HG02588 (cell line): ENCODE results near the gene TMEM174.
"Not testable (repeated sequence)": the region's sequence is repeated elsewhere in the genome, so short reads cannot be mapped to it uniquely, and the experiment has no call there.

Source experiments
- ATAC-seq: cut with Tn5 transposase; IDR thresholded peaks from one replicate; pipeline ENCODE4 v1.9.1; 2021; ENCODE audit warnings: mild to moderate bottlenecking, moderate library complexity; ENCODE audit not compliant: unreplicated experiment

Gene TMEM174

DNA sequence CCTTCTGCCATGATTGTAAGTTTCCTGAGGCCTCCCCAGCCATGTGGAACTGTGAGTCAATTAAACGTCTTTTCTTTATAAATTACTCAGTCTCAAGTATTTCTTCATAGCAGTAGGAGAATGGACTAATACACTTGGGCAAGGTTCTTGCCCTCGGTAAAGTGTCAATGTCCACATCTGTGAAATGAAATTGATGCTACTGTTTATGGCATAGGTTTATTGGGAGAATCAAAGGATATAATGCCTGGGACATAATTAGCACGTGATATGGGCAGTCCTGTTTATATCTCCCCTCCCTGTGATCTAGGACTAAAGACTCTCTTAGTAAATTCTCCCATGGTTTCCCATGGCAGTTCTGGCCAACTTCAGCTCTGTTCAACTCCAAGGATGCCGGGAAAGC lies 19.4 kb downstream of the TMEM174 start:
- no peak for ATAC-seq

DNA sequence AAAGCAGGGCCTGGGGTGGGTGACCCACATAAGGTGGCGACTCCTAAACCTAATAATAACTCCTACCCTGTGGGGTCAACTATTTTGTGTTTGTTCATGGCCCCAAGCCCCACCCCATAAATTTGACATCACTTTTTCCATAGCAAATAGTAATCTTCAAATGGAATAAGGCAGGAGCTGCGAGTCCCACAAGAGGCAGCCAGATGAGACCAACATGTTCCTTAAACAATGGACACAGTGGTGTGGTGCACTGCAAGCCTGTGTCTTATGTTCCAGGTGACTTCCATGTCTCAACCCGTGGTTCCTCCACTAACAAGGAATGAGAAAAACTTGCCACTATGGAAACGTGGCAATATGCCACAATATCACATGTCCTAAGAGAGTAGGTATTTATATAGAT lies 20.6 kb downstream of the TMEM174 start:
- no peak for ATAC-seq

DNA sequence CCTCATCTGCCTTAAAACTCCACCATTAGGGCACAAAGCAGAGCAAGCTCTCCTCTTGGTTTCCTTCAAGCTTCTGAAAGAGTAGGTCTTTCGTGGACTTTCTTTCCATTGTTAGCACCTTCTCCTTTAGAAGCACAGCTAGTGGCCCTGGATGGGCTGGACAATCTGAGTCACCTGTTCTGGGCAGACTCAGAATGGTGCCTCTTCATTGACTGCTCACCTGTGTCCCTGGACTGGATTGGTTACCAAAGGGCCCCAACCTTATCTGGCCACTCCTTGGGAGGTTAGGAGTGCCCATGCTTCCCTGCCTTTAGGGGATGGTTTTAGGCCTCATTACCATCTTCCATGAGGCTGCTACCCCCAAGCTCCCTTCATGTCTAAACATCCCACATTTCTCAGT lies 23.2 kb downstream of the TMEM174 start:
- no peak for ATAC-seq

DNA sequence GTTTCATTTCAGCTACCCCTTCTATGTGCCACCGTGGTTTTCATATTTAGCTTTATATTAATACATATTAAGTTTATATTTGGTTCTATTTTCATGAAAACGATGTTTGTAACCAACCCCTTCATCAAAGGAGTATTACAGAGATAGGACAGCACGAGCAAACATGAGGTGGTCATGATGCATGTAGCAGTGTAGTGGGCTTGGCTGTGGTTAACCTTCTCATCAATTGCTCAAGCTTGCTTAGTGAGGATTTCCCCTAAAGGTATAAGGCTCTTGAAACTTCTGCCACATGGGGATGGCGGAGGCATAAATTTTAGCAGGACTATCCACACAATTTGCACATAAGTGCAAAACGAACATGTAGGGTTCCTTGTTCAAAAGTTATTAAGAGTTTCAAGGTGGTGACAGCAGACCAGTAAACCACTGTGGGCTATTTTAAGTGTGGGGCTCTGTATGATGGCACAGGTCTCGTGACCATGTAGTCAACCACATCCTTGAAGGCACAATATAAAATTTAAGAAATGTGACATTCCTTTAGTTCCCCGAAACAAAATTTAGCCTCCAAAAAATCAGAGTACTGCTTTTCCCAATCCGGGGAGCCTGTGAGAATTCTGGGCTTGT lies 24.8 kb downstream of the TMEM174 start:
- ATAC-seq: no peak

DNA sequence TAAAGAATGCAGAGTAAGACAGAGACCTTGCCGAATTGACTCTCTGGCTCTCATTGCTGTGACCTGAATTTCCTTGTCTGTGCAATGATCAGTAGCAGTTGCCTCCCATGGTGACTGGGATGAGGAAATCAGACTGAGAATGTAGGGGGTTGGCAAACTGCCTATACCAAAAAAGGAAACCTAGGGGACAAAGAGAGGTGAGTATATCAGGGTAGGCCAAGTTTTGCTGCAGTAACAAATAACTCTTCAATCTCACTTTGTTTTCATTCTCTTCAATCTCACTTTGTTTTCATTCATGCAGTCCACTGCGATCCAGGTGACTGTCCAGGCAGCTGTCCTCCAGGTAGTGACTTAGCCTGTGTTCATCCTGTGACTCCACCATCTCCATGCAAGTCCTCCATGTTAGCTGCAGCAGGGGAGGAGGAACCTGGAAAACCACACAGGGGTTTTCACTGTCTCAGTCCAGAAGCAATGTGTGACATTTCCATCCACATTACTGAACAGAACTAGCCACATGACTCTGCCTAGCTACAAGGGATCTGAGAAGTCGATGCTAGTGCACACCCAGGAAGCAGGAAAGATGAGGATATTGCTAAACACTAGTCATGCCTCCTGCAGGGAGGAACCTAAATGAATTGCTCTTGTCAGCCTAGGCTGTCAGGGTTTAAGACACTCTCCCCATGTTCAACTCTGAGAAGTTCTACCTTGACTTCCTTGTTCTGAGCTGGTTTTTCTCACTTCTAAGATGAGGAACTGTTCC lies 26.0 kb downstream of the TMEM174 start:
- no peak for ATAC-seq

DNA sequence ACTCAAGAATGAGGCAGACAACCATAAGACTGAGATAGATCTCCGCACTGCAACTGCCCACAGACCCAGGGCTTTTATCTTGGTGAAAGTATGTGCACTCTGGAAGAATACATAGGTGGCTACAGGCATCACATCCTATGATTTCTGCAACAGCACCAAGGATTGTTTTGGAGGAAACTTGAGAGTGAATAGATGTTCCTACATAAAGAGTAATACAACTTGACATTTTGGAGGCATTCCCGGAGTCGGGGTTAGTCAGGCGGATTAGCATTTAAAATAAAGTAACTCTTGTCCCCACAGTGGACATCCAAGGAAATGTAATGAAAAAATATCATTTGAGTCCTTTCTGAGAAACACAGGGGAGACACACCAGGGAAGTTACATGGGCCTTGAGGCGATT lies 26.7 kb downstream of the TMEM174 start:
- ATAC-seq: no peak

DNA sequence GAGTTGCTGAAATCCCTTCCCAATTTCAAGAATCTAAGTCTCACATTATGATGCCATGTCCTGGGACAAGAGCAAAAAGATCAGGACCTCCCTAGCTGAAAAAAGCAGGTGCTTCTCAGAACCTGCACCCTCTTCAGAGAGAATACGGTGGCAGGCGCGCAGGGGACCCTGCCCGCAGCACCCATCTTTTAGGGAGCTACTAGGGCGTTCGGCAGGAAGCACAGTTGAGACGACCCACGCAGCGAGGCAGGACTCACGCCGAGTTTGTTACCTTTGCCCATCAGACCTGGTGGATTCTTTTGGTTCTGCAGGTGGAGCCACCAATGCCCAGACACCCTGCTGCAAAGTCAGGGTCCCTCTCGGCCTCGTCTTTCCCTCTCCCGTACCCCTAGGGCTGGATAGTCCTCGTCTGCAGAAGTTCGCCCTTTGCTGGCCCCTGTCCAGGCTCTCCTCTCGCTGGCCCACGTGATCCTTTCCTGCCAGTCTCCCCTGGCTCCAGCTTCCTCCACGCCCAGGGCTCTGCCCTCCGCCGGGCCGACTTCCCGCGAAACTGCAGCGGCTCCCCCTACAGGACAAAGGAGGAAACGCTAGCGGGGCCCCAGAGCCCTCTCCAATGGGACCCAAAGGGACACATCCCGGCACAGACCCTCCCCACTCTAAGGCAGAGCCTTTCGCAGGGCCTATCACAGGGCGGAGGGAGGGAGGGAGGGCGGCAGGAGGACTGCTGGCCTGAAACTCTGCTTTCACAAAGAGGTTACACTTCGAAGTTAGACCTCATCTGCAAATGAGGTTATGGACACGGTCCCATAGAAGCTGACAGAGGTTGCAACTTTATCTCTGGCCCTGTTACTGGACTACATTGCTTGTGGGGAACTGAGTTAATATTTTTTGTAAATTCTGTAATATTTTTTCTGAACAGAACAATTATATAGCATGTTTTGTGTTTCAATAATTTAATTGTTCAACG lies 28.8 kb downstream of the TMEM174 start:
- peak; percentile 85 for ATAC-seq

DNA sequence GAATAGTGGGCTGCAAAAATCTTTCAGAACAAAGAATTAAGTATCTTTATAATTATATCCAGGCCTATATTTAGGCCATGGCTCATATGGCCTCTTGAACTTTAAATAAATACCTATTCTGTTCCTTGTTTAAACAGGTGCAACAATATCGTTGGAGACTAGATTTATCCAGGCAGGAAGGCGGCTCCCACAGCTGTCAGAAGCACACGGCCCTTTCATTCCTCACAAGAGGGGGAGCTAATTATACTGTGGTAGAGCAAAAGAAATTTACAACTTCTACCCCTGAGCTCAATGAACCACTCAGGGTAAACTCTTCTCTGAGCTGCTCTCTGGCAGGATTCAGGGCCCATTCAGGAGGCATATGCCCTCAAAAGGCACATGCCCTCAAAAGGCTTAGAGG lies 31.3 kb downstream of the TMEM174 start:
- ATAC-seq: no peak

DNA sequence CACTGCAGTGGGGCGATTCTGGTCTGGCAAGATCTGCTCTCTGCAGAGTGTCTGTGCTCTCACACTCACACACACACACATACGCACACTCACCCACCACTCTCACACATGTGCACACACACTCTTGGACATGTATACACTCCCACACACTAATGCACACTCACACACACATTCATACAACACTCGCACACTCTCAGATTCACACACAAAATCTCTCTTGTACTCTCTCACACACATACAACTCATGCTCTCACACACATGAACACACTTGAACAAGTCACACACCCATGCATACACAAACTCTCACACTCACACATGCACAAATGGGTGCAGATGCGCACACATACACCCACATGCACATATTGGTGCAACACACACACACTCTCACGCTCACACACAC lies 31.7 kb downstream of the TMEM174 start:
- ATAC-seq: no peak

DNA sequence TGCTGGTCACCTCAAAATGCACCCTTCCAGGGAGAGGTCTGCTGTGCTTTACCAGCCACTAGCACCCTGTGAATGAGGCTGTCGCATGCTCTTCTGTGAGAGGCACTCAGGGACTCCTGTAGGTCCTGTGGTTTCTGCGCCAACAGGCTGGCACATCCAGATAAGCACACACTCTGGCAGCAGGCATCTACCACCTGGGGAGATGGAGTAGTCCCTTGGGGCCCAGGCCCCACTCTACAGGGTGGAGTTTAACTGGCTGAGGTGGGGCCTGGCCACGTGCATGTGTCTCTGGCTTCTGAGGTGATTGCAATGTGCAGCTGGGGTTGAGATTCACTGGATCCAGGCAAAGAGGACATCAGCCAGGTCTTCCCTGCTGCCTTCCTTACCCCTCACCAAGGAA lies 32.3 kb downstream of the TMEM174 start:
- no peak for ATAC-seq

DNA sequence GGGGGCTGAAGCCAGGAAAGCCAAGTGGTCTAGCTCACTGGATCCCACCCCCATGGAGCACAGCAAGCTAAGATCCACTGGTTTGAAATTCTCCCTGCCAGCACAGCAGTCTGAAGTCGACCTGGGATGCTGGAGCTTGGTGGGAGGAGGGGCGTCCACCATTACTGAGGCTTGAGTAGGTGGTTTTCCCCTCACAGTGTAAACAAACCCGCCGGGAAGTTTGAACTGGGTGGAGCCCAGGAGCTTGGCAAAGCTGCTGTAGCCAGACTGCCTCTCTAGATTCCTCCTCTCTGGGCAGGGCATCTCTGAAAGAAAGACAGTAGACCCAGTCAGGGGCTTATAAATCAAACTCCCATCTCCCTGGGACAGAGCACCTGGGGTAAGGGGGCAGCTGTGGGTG lies 34.2 kb downstream of the TMEM174 start:
- not testable (repeated sequence) for ATAC-seq

DNA sequence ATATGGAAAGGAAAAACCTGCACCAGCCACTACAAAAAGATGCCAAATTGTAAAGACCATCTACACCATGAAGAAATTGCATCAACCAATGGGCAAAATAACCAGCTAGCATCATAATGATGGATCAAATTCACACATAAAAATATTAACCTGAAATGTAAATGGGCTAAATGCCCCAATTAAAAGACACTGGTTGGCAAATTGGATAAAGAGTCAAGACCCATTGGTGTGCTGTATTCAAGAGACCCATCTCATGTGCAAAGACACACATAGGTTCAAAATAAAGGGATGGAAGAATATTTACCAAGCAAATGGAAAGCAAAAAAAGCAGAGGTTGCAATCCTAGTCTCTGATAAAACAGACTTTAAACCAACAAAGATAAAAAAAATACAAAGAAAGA lies 36.1 kb downstream of the TMEM174 start:
- ATAC-seq: not testable (repeated sequence)

DNA sequence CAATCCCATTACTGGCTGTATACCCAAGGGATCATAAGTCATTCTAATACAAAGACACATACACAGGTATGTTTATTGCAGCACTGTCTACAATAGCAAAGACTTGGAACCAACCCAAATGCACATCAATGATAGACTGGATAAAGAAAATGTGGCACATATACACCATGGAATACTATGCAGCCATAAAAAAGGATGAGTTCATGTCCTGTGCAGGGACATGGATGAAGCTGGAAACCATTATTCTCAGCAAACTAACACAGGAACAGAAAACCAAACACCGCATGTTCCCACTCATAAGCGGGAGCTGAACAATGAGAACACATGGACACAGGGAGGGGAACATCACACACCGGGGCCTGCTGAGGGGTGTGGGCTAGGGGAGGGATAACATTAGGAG lies 39.7 kb downstream of the TMEM174 start:
- ATAC-seq: not testable (repeated sequence)

DNA sequence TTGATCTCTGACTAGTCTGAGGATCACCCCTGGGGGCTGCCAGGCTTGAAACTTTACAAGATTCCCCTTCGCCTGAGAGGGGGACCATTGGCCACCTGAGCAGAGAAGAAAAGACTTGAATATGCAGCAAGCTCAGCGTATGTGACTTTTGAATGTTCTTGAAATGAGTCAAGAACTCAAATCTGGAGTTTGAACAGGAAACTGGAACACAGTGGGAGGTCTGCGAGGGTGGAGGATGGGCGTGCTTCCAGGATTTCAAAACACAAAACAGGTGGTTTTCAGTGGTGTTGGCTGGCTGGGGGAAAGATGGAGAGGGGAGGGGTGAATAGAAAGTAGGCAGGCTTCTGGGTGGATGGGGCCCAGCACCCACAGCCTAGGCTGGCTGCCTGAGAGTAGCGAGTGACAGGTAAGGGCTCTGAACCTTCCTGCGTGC lies 40.6 kb downstream of the TMEM174 start:
- ATAC-seq: peak; percentile 73

DNA sequence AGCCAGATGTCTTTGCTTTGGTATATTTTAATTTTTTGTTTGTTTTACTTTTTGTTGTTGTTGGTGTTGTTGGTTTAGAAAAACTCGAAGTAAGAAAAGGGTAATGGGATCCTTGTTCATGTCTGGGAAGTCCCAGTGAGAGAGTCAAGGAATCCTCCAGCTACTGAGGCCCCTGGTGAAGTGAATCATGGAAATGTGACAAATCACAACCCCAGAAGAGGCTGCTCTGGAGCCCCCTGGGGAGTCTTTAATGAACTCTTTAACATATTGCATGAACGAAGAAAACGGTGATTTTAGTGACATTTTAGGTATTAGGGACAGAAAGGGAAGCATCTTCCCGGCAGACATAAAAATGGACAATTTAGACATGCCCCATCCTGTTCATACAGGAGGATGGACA lies 41.3 kb downstream of the TMEM174 start:
- no peak for ATAC-seq

DNA sequence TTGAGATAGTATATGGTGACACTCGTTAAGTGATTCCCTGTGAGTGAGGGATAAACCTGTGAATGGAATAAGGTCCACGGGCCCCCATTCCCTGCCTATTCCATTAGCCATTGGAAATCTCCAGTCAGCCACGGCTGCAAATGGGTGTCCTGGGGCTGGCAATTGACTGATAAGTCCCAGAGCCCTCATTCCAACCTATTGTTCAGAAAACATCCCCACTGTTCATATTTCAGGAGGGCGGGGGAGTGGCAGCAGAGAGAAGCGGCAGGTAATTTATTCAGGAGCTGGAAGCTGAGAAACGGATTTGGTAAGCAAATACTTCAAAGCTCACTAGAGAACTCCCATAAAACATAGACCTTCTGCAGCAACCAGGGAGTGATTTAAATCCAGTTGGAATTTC lies 42.0 kb downstream of the TMEM174 start:
- no peak for ATAC-seq

DNA sequence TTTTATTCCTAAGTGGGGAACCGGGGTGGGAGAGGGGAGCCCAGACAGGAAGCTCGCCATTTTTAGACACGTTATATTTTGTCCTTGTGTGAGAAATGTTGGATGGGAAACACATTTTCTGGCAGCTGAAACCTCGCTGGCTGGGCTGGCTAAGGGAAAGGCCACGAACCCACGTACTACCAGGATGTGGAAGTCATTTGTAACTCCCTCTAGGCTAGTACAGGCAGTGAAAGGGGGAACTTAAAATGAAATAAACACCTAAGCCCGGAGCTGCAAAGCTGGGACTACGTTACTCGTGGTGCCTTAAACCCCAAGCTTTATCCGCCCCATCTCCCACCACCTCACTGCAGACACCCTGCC lies 42.5 kb downstream of the TMEM174 start:
- no peak for ATAC-seq

DNA sequence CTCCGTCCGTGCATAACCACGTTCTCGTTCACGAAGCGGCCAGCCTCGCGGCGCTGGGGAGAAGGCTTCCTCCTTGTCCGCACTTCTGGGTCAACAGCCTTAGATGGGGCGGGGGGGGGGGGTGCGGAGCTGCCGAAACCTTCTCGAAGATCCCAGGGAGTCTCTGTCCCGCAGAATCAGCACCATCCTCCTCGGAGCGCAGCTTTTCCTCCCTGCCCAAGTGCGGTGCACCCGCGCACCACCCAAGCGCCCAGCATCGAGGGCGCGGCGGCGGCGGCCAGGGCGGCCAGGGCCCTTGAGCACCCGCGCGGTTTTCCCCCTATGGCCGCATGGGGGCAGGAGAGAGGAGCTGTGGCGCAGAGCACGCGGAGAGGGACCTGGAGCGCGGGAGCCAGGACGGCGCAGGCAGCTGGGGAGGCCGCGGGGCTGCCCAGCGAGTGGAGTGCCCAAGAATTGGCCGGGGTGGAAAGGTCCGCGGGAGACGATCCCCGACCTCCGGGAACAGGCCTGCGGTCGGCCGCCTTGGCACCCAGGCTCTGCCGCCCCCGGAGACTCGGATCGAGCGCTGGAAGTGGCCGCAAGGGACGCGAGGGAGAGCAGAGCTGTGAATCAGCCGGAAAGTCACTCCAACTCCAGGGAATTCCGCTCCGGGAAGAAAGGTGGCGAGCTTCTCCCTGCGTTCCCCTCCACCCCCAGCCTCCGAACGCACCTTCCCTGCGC lies 43.1 kb downstream of the TMEM174 start:
- peak; percentile 65 for ATAC-seq

DNA sequence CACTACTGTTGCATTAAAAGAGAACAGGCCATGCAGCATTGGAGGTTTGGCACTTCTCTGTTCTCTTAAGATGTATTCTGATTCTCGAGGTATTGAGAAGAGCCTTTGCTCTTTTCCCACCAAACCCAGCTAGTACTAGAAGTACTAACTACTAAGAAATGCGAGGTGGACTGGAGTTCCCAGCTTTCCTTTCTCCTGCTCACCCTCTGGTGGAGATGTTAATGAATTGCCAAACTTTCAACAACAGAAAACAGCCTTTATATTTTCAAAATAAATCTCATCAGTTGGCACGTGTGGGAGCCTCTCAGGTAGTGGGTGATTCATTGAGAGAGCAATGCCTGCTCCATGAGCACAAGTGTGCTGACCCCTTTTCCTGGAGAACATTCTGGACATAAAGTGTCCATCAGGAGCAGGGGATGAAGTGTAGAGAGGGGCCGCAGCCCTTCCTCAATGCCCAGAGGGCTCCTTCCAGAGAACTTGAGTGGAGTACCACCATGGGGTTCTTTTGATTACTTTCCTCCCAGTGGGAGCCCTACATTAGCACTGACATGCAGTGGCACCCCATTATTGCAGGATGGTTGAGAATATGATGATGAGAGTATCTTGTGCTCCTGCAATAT lies 45.7 kb downstream of the TMEM174 start:
- no peak for ATAC-seq

DNA sequence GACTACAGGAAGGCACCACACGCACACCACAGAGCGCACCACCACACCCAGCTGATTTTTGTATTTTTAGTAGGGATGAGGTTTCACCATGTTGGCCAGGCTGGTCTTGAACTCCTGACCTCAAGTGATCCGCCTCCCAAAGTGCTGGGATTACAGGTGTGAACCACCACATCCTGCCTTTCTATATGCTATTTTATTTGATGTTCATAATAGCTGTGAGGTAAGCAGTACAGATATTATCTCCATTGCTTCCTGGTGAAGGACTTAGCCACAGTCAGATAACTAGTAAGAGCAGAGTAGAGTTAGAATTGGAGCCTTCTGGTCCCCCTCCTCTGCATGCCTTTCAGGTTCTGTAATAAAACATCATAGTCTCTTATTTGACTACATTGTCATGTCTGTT lies 46.3 kb downstream of the TMEM174 start:
- ATAC-seq: not testable (repeated sequence)

DNA sequence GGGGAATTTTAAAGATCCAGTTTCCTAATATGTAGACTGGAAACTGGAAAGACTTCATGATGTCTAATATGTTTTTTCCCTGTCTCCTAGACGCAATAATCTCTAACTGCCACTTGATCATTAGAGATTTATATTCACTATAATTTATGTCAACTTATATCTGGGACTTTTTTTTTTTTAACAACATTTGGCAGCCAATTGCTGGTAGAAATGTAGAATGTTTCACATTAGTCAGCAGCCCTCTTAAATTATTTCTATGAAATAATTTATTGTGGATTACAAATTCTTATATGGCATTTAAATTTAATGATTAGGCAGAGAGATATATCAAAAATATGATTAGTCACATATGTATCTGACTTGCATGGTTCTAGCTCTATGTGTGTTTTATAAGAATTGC lies 48.2 kb downstream of the TMEM174 start:
- no peak for ATAC-seq
